GM19023 (cell line): ENCODE measurements around the gene EID2B.

Experiments used
- ATAC-seq: cut with Tn5 transposase; IDR thresholded peaks from one replicate; pipeline ENCODE4 v1.9.1; 2021; ENCODE audit warnings: mild to moderate bottlenecking, moderate library complexity; ENCODE audit not compliant: unreplicated experiment

The EID2B gene

GRCh38 chr19:39500543-39500942 lies 32.1 kb downstream of the EID2B start:
- ATAC-seq: no peak

GRCh38 chr19:39499932-39500331 lies 32.7 kb downstream of the EID2B start:
- no peak for ATAC-seq

GRCh38 chr19:39498798-39499642 lies 33.6 kb downstream of the EID2B start, which contains the start of gene DLL3:
Gene DLL3 (plus strand): TSS chr19:39498947. CDS start chr19:39498975, 28 bp downstream.
- no peak for ATAC-seq

GRCh38 chr19:39497996-39498797 lies 34.5 kb downstream of the EID2B start:
- no peak for ATAC-seq

GRCh38 chr19:39497701-39497995 lies 35.0 kb downstream of the EID2B start:
- no peak for ATAC-seq

GRCh38 chr19:39496063-39496462 lies 36.6 kb downstream of the EID2B start:
- no peak for ATAC-seq

GRCh38 chr19:39494661-39495060 lies 38.0 kb downstream of the EID2B start:
- ATAC-seq: no peak

- no peak for ATAC-seq
Observed at GRCh38 chr19:39492788-39493187, 39.9 kb downstream of the EID2B start.

GRCh38 chr19:39492225-39492624 lies 40.4 kb downstream of the EID2B start:
- ATAC-seq: no peak

GRCh38 chr19:39489756-39490155 lies 42.9 kb downstream of the EID2B start:
- ATAC-seq: no peak

- ATAC-seq: no peak
Observed at GRCh38 chr19:39483141-39483540, 49.5 kb downstream of the EID2B start.

GRCh38 chr19:39481676-39482075 lies 51.0 kb downstream of the EID2B start:
- no peak for ATAC-seq

- no peak for ATAC-seq
Observed at GRCh38 chr19:39481229-39481545, 51.5 kb downstream of the EID2B start.
